HCT116 (cell line): ENCODE measurements around the gene PTPRC. TPM values are rescaled to one million over a fixed set of nuclear protein-coding genes. Genes with fewer than 3 reads are reported as not detected.
"Not testable (repeated sequence)": the region's sequence is repeated elsewhere in the genome, so short reads cannot be mapped to it uniquely, and the experiment has no call there.

Experiments used
- ATAC-seq: fragments of 200-7000 bp; cut with Tn5 transposase; 2 replicates; pipeline ENCODE4 v1.9.1; 2020; ENCODE audit warnings: mild to moderate bottlenecking, moderate library complexity
- BruUV-seq: library from RNA; stranded (reverse); fragments of 400-500 nt; replicated peaks from 2 replicates; lab custom pipeline; 2021; lab: Mats Ljungman, UMichigan
- CTCF ChIA-PET: fragments of 300-600 bp; sonication (Branson Sonifier 250); formaldehyde crosslinking; loops from one replicate; lab custom pipeline; 2021; ENCODE audit warnings: antibody characterized with exemption; lab: Charles Lee
- POLR2A ChIA-PET: fragments of 300-600, 350-600 bp; sonication (Branson Sonifier 250); formaldehyde crosslinking; loops from one replicate; lab custom pipeline; 2021; ENCODE audit warnings: antibody characterized with exemption; lab: Charles Lee
- RAD21 ChIA-PET, 2 experiments: fragments of 300-600 bp; sonication (Branson Sonifier 250); formaldehyde crosslinking; loops; one replicate each; lab custom pipeline; 2023; ENCODE audit warnings: low total read pairs in 2 of 2; ENCODE audit not compliant: uncharacterized antibody in 2 of 2, unreplicated experiment in 2 of 2, low non-redundant PET in 1 of 2; lab: Charles Lee
- DNase-seq: peaks from one replicate; pipeline ENCODE4 v3.0.0-alpha.2; 2010; ENCODE audit warnings: low read depth, low spot score
- H2AFZ ChIP-seq: fragments of 200-600 bp; shearing (Covaris generic), sonication (generic); 2 replicates; pipeline ENCODE4 v1.6.1; 2017; ENCODE audit warnings: low read depth, mixed run types, mixed read lengths, antibody characterized with exemption, low read length; ENCODE audit not compliant: poor library complexity, severe bottlenecking
- H3K27ac ChIP-seq: 2 replicates; pipeline ENCODE4 v1.5.1; 2012; ENCODE audit warnings: low read depth, low read length
- H3K27me3 ChIP-seq: fragments of 200-600 bp; sonication (generic); 2 replicates; pipeline ENCODE4 v1.6.1; 2016; ENCODE audit warnings: mixed run types, low read length, mixed read lengths; ENCODE audit not compliant: insufficient read depth
- H3K36me3 ChIP-seq, 2 experiments: fragments of 200-500 bp in 1 of 2; fragments of 200-600 bp in 1 of 2; sonication (Bioruptor generic) in 1 of 2; sonication (generic) in 1 of 2; 2 replicates each; pipeline versions ENCODE4 v1.5.1 to v1.6.1; 2014 to 2016; ENCODE audit warnings: low read length in 2 of 2, inconsistent platforms in 1 of 2, mixed read lengths in 1 of 2, mixed run types in 1 of 2; ENCODE audit not compliant: insufficient read depth in 2 of 2, control insufficient read depth in 1 of 2
- H3K4me1 ChIP-seq, 2 experiments: fragments of 200-600 bp in 1 of 2; sonication (generic) in 1 of 2; 2 replicates each; pipeline versions ENCODE4 v1.5.1 to v1.6.1; 2012 to 2017; ENCODE audit warnings: low read length in 2 of 2, inconsistent platforms in 1 of 2, mild to moderate bottlenecking in 1 of 2, mixed read lengths in 1 of 2, mixed run types in 1 of 2, moderate library complexity in 1 of 2; ENCODE audit not compliant: insufficient read depth in 2 of 2, control insufficient read depth in 1 of 2
- H3K4me2 ChIP-seq: fragments of 200-600 bp; sonication (generic); 2 replicates; pipeline ENCODE4 v1.6.1; 2017; ENCODE audit warnings: mixed run types, low read length, mixed read lengths
- H3K4me3 ChIP-seq, 2 experiments: fragments of 200-600 bp in 1 of 2; sonication (generic) in 1 of 2; replicated peaks in 1 of 2; 2 replicates each; pipeline ENCODE4 v1.5.1; 2011 to 2016; ENCODE audit warnings: low read length in 2 of 2, control low read depth in 1 of 2, low read depth in 1 of 2, mild to moderate bottlenecking in 1 of 2, mixed read lengths in 1 of 2, mixed run types in 1 of 2
- H3K79me2 ChIP-seq: fragments of 200-600 bp; sonication (generic); 2 replicates; pipeline ENCODE4 v1.6.1; 2017; ENCODE audit warnings: mild to moderate bottlenecking, mixed run types, low read length, moderate library complexity, mixed read lengths; ENCODE audit not compliant: insufficient read depth
- H3K9ac ChIP-seq: fragments of 200-600 bp; sonication (generic); 2 replicates; pipeline ENCODE4 v1.6.1; 2016; ENCODE audit warnings: low read length, mixed read lengths
- H3K9me2 ChIP-seq: fragments of 200-600 bp; sonication (generic), shearing (Covaris generic); 2 replicates; pipeline ENCODE4 v1.6.1; 2017; ENCODE audit warnings: mixed run types, mild to moderate bottlenecking, moderate library complexity; ENCODE audit not compliant: insufficient read depth
- H3K9me3 ChIP-seq, 2 experiments: fragments of 200-500 bp in 1 of 2; fragments of 200-600 bp in 1 of 2; sonication (Bioruptor generic) in 1 of 2; sonication (generic) in 1 of 2; 2 replicates each; pipeline ENCODE4 v1.6.1; 2014 to 2017; ENCODE audit warnings: low read length in 2 of 2, mixed read lengths in 2 of 2, inconsistent platforms in 1 of 2, low read depth in 1 of 2, mild to moderate bottlenecking in 1 of 2, mixed run types in 1 of 2, moderate library complexity in 1 of 2; ENCODE audit not compliant: control insufficient read depth in 1 of 2, insufficient read depth in 1 of 2
- H4K20me1 ChIP-seq: fragments of 200-600 bp; sonication (generic), shearing (Covaris generic); 2 replicates; pipeline ENCODE4 v1.6.1; 2017; ENCODE audit warnings: mixed run types, mild to moderate bottlenecking, moderate library complexity; ENCODE audit not compliant: insufficient read depth
- JUND ChIP-seq: IDR thresholded peaks from 2 replicates; pipeline ENCODE4 v1.6.1; 2012
- MAX ChIP-seq: IDR thresholded peaks from 2 replicates; pipeline ENCODE4 v1.6.1; 2012
- RAD21 ChIP-seq: IDR thresholded peaks from 2 replicates; pipeline ENCODE4 v1.6.1; 2012; ENCODE audit warnings: low read depth, mild to moderate bottlenecking
- REST ChIP-seq: IDR thresholded peaks from 2 replicates; pipeline ENCODE4 v1.6.1; 2012; ENCODE audit warnings: low read depth
- SIN3A ChIP-seq: IDR thresholded peaks from 2 replicates; pipeline ENCODE4 v1.6.1; 2012; ENCODE audit warnings: low read depth
- intact Hi-C: fragments of 100-400 bp; cut with micrococcal nuclease; formaldehyde crosslinking; loops from 2 replicates; pipeline ENCODE4 v1.10.0; 2022
- total RNA-seq: library from RNA; stranded (reverse); gene quantifications from one replicate; pipeline ENCODE4 v1.2.1, GENCODE V29; 2021; ENCODE audit not compliant: unreplicated experiment

Gene PTPRC
- total RNA-seq, 1 experiment from 2014 or later = 1.2 TPM

GRCh38 chr1:198600906-198601305, 37.9 kb upstream of the PTPRC start:
- no peak overlapping the region for H3K27ac ChIP-seq
- ATAC-seq = no peak
- no peaks in the 10 kb centered on the region for H3K27me3 ChIP-seq
- ChIA-PET RAD21 (no interaction called here), CTCF (no interaction called here), POLR2A (no interaction called here)
- H3K9me3 ChIP-seq = no peaks in the 10 kb centered on the region
- no peak overlapping the region for H3K4me2 ChIP-seq
- no peak for TF ChIP-seq MAX
- TF ChIP-seq RAD21 = no peak
- TF ChIP-seq SIN3A = no peak
- no peak for TF ChIP-seq JUND
- TF ChIP-seq REST = no peak
- H3K9ac ChIP-seq = no peak overlapping the region
- H3K4me3 ChIP-seq = no peak overlapping the region
- no peaks in the 10 kb centered on the region for H3K9me2 ChIP-seq
- BruUV-seq = no TSS peak
- DNase-seq = no peak
- H2AFZ ChIP-seq = no peak overlapping the region
- no peaks in the 10 kb centered on the region for H3K79me2 ChIP-seq
- no peaks in the 10 kb centered on the region for H4K20me1 ChIP-seq
- intact Hi-C loops = no loop called here
- H3K36me3 ChIP-seq = no peaks in the 10 kb centered on the region
- no peaks in the 10 kb centered on the region for H3K4me1 ChIP-seq

- DNase-seq, BruUV-seq, H3K4me2 ChIP-seq, H3K36me3 ChIP-seq, H3K9me2 ChIP-seq, H4K20me1 ChIP-seq, H2AFZ ChIP-seq, RAD21 ChIA-PET, H3K4me1 ChIP-seq, H3K27ac ChIP-seq, POLR2A ChIA-PET, H3K27me3 ChIP-seq, CTCF ChIA-PET, H3K9me3 ChIP-seq, ATAC-seq, H3K79me2 ChIP-seq, H3K9ac ChIP-seq, H3K4me3 ChIP-seq, intact Hi-C loops: not testable (repeated sequence)
Measured at GRCh38 chr1:198601310-198601709, 37.5 kb upstream of the PTPRC start.
